ENCODE measurements around the gene TMEM88.

The TMEM88 gene

GRCh38 chr17:7844292-7845154 is 10.3 kb upstream of the TMEM88 start:
- peak overlapping the region; percentile 91 for H3K4me3 ChIP-seq (ENCODE audit: low read depth, low read length)
- TF ChIP-seq, protein P1, sequence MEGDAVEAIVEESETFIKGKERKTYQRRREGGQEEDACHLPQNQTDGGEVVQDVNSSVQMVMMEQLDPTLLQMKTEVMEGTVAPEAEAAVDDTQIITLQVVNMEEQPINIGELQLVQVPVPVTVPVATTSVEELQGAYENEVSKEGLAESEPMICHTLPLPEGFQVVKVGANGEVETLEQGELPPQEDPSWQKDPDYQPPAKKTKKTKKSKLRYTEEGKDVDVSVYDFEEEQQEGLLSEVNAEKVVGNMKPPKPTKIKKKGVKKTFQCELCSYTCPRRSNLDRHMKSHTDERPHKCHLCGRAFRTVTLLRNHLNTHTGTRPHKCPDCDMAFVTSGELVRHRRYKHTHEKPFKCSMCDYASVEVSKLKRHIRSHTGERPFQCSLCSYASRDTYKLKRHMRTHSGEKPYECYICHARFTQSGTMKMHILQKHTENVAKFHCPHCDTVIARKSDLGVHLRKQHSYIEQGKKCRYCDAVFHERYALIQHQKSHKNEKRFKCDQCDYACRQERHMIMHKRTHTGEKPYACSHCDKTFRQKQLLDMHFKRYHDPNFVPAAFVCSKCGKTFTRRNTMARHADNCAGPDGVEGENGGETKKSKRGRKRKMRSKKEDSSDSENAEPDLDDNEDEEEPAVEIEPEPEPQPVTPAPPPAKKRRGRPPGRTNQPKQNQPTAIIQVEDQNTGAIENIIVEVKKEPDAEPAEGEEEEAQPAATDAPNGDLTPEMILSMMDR (IDR thresholded peaks at IDR 0.05; ENCODE audit: borderline replicate concordance, insufficient read depth, low read depth, low read length) = no peak

DNA sequence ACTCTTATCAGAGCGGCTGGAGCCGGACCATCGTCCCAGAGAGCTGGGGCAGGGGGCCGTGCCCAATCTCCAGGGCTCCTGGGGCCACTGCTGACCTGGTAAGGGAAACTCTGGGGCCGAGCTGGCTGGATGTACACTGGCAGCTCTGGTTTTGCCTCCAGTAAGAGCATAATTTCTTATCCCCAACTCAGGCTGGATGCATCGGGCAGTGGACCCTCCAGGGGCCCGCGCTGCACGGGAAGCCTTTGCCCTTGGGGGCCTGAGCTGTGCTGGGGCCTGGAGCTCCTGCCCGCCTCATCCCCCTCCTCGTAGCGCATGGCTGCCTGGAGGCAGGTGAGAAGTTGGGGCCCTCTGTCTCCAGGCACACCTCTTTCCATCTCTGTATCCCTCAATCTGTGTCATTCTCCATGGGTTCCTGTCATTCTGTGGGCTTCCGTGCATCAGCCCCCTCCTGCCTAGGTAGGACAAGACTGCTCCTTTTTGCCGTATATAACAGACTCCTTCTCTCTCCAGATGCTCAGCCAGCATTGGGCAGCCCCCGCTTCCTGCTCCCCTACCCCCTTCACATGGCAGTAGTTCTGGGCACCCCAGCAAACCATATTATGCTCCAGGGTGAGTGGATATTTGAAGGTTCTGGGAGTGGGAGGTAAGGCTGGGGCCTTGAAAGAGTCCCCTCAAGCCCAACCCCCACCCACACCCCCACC is 9.4 kb upstream of the TMEM88 start:
- H3K4me3 ChIP-seq (ENCODE audit: low read depth, low read length) = peak overlapping the region; percentile 91
- TF ChIP-seq, protein P1 (IDR thresholded peaks at IDR 0.05; ENCODE audit: borderline replicate concordance, insufficient read depth, low read depth, low read length) = no peak

DNA sequence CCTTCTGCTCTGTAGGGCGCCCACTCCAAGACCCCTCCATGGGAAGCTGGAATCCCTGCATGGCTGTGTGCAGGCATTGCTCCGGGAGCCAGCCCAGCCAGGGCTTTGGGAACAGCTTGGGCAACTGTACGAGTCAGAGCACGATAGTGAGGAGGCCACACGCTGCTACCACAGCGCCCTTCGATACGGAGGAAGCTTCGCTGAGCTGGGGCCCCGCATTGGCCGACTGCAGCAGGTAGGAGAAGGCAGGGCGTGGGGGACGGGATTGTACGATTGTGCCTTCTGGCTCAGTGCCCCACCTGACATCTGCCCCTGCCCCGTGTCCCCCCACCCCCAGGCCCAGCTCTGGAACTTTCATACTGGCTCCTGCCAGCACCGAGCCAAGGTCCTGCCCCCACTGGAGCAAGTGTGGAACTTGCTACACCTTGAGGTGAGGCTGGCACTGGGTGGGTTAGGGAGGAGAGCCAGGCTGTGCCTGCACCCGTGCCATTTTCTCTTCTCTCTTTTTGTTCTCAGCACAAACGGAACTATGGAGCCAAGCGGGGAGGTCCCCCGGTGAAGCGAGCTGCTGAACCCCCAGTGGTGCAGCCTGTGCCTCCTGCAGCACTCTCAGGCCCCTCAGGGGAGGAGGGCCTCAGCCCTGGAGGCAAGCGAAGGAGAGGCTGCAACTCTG is 8.7 kb upstream of the TMEM88 start:
- no peak overlapping the region for H3K4me3 ChIP-seq (ENCODE audit: low read depth, low read length)
- TF ChIP-seq, protein P1 (IDR thresholded peaks at IDR 0.05; ENCODE audit: borderline replicate concordance, insufficient read depth, low read depth, low read length) = no peak

GRCh38 chr17:7846765-7847661 is 7.9 kb upstream of the TMEM88 start:
- TF ChIP-seq, protein P1 (IDR thresholded peaks at IDR 0.05; ENCODE audit: borderline replicate concordance, insufficient read depth, low read depth, low read length) = no peak
- H3K4me3 ChIP-seq (ENCODE audit: low read depth, low read length) = no peak overlapping the region

- TF ChIP-seq, protein P1 (IDR thresholded peaks at IDR 0.05; ENCODE audit: borderline replicate concordance, insufficient read depth, low read depth, low read length) = no peak
- H3K4me3 ChIP-seq (ENCODE audit: low read depth, low read length) = no peak overlapping the region
These were observed 6.7 kb upstream of the TMEM88 start for GRCh38 chr17:7848131-7848579.

DNA sequence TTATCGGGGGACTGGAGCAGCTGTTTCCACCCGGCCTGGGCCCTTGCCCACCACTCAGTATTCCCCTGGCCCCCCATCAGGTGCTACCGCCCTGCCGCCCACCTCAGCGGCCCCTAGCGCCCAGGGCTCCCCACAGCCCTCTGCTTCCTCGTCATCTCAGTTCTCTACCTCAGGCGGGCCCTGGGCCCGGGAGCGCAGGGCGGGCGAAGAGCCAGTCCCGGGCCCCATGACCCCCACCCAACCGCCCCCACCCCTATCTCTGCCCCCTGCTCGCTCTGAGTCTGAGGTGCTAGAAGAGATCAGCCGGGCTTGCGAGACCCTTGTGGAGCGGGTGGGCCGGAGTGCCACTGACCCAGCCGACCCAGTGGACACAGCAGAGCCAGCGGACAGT is 6.1 kb upstream of the TMEM88 start:
- no peak overlapping the region for H3K4me3 ChIP-seq (ENCODE audit: low read depth, low read length)
- TF ChIP-seq, protein P1 (IDR thresholded peaks at IDR 0.05; ENCODE audit: borderline replicate concordance, insufficient read depth, low read depth, low read length) = no peak

All from GM12875 (cell line).